ENCODE data around the gene BRSK2. TPM values are rescaled to one million over a fixed set of nuclear protein-coding genes. Genes with fewer than 3 reads are reported as not detected.
A peak's percentile ranks its signal among the peaks of the same experiment; 100 is the strongest.
"Not testable (repeated sequence)": the region's sequence is repeated elsewhere in the genome, so short reads cannot be mapped to it uniquely, and the experiment has no call there.

Gene BRSK2
- total and polyA plus RNA-seq, 4 experiments from 2014 or later = 0.18 to 0.47 (median 0.32) TPM

GRCh38 chr11:1415631-1416030 lies 25.9 kb downstream of the BRSK2 start:
- H3K27ac Mint-ChIP-seq = peak overlapping the region in 1 of 7 donors; percentile 47
- no peak overlapping the region for H3K4me3 Mint-ChIP-seq
- Histone ChIP-seq H3K4me3 (ENCODE audit: low read length in 2 of 2) (no peak overlapping the region), H3K27ac (ENCODE audit: low read depth, low read length) (no peak overlapping the region), H3K4me1 (ENCODE audit: insufficient read depth, low read length) (no peaks in the 10 kb centered on the region), H3K27me3 (ENCODE audit: insufficient read depth, low read length) (no peaks in the 10 kb centered on the region), H3K9me3 (ENCODE audit: control insufficient read depth in 1 of 2, low read length in 2 of 2) (peaks cover 0 to 8% of the 10 kb centered on the region in 2 donors), H3K36me3 (ENCODE audit: insufficient read depth, low read length) (no peaks in the 10 kb centered on the region)
- ChIA-PET CTCF (ENCODE audit: partially characterized antibody) (no interaction called here), POLR2A (ENCODE audit: partially characterized antibody) (no interaction called here)
- H3K4me1 Mint-ChIP-seq = no peaks in the 10 kb centered on the region
- no peak for DNase-seq
- no peaks in the 10 kb centered on the region for H3K27me3 Mint-ChIP-seq
- intact Hi-C loops (cut with micrococcal nuclease) = no loop called here
- H3K36me3 Mint-ChIP-seq = peaks cover 0 to 4% of the 10 kb centered on the region in 2 donors
- peaks cover 0 to 34% (median 18%) of the 10 kb centered on the region in 8 donors for H3K9me3 Mint-ChIP-seq

- peaks cover 0 to 34% (median 18%) of the 10 kb centered on the region in 8 donors for H3K9me3 Mint-ChIP-seq
- H3K4me3 ChIP-seq (ENCODE audit: low read length in 2 of 2); H3K4me3 Mint-ChIP-seq; H3K27me3 ChIP-seq (ENCODE audit: insufficient read depth, low read length); H3K36me3 ChIP-seq (ENCODE audit: insufficient read depth, low read length); intact Hi-C loops (cut with micrococcal nuclease); H3K27ac ChIP-seq (ENCODE audit: low read depth, low read length); H3K4me1 ChIP-seq (ENCODE audit: insufficient read depth, low read length); H3K27me3 Mint-ChIP-seq; H3K4me1 Mint-ChIP-seq; H3K36me3 Mint-ChIP-seq; POLR2A ChIA-PET (ENCODE audit: partially characterized antibody); H3K27ac Mint-ChIP-seq; CTCF ChIA-PET (ENCODE audit: partially characterized antibody); H3K9me3 ChIP-seq (ENCODE audit: control insufficient read depth in 1 of 2, low read length in 2 of 2): not testable (repeated sequence)
- peak in 2 of 5 donors; percentile 13 to 33 for DNase-seq
These were observed 28.6 kb downstream of the BRSK2 start for GRCh38 chr11:1418192-1418795.

- Mint-ChIP-seq H3K4me3 (no peak overlapping the region), H3K4me1 (no peaks in the 10 kb centered on the region), H3K36me3 (peaks cover 0 to 4% of the 10 kb centered on the region in 2 donors), H3K9me3 (peaks cover 0 to 34% (median 18%) of the 10 kb centered on the region in 8 donors), H3K27ac (no peak overlapping the region), H3K27me3 (no peaks in the 10 kb centered on the region)
- Histone ChIP-seq H3K9me3 (ENCODE audit: control insufficient read depth in 1 of 2, low read length in 2 of 2) (peaks cover 0 to 8% of the 10 kb centered on the region in 2 donors), H3K4me1 (ENCODE audit: insufficient read depth, low read length) (no peaks in the 10 kb centered on the region), H3K36me3 (ENCODE audit: insufficient read depth, low read length) (no peaks in the 10 kb centered on the region), H3K27ac (ENCODE audit: low read depth, low read length) (no peak overlapping the region), H3K4me3 (ENCODE audit: low read length in 2 of 2) (no peak overlapping the region), H3K27me3 (ENCODE audit: insufficient read depth, low read length) (no peaks in the 10 kb centered on the region)
- no peak for DNase-seq
- intact Hi-C loops (cut with micrococcal nuclease) = no loop called here
- CTCF ChIA-PET (ENCODE audit: partially characterized antibody) = no interaction called here
- POLR2A ChIA-PET (ENCODE audit: partially characterized antibody) = no interaction called here
These were observed 30.1 kb downstream of the BRSK2 start for GRCh38 chr11:1419811-1420210.

DNA sequence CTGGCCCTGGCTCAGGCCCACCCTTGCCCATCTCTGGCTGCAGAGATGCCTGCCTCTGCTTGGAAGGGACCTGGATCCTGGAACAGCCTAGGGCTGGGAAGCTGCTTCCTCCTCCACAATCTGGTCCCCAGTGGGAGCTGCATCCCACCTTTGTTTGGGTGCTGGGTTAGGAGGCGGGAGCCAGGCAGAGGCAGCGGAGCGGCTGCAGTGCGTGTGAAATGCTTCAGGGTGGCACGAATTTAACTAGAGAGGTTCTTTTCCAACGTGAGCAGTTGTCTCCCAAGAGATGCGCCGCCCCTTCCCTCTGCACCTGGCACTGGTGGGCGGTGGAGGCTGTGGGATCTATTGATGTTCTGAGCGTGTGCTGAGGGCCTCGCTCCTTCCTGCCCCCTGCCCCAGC lies 31.6 kb downstream of the BRSK2 start:
- no peaks in the 10 kb centered on the region for H3K27me3 Mint-ChIP-seq
- Histone ChIP-seq H3K4me1 (ENCODE audit: insufficient read depth, low read length) (no peaks in the 10 kb centered on the region), H3K9me3 (ENCODE audit: control insufficient read depth in 1 of 2, low read length in 2 of 2) (peaks cover 0 to 8% of the 10 kb centered on the region in 2 donors), H3K36me3 (ENCODE audit: insufficient read depth, low read length) (no peaks in the 10 kb centered on the region), H3K4me3 (ENCODE audit: low read length in 2 of 2) (no peak overlapping the region), H3K27ac (ENCODE audit: low read depth, low read length) (no peak overlapping the region), H3K27me3 (ENCODE audit: insufficient read depth, low read length) (no peaks in the 10 kb centered on the region)
- intact Hi-C loops (cut with micrococcal nuclease) = no loop called here
- POLR2A ChIA-PET (ENCODE audit: partially characterized antibody) = no interaction called here
- H3K4me3 Mint-ChIP-seq = peak overlapping the region in 1 of 8 donors; percentile 12
- no peak for DNase-seq
- H3K36me3 Mint-ChIP-seq = peaks cover 0 to 4% of the 10 kb centered on the region in 2 donors
- CTCF ChIA-PET (ENCODE audit: partially characterized antibody) = no interaction called here
- H3K27ac Mint-ChIP-seq = no peak overlapping the region
- no peaks in the 10 kb centered on the region for H3K4me1 Mint-ChIP-seq
- H3K9me3 Mint-ChIP-seq = peaks cover 0 to 30% (median 18%) of the 10 kb centered on the region in 8 donors

DNA sequence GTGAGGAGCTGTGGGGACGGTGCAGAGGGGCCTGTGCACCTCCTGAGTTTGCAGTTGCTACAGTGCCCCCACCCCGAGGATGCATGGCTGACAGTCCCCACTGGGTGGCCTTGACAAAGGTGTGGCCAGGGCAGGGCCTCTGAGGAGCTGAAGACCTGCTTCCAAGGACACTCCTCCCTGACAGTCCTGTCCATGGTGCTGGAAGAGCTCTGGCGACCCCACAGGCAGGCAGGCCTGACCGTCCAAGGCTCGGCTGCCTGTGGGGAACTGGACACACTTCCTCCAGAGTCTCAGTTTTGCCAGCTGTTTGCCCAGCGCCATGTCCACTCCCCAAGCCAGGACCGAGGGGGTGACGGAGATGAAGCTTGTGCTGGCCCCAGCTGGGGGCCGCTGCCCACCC lies 32.7 kb downstream of the BRSK2 start:
- Mint-ChIP-seq H3K4me1 (no peaks in the 10 kb centered on the region), H3K9me3 (peaks cover 0 to 21% (median 13%) of the 10 kb centered on the region in 8 donors), H3K4me3 (no peak overlapping the region), H3K27ac (no peak overlapping the region), H3K36me3 (peaks cover 0 to 4% of the 10 kb centered on the region in 2 donors), H3K27me3 (no peaks in the 10 kb centered on the region)
- Histone ChIP-seq H3K27me3 (ENCODE audit: insufficient read depth, low read length) (no peaks in the 10 kb centered on the region), H3K36me3 (ENCODE audit: insufficient read depth, low read length) (no peaks in the 10 kb centered on the region), H3K27ac (ENCODE audit: low read depth, low read length) (no peak overlapping the region), H3K4me1 (ENCODE audit: insufficient read depth, low read length) (no peaks in the 10 kb centered on the region), H3K9me3 (ENCODE audit: control insufficient read depth in 1 of 2, low read length in 2 of 2) (peaks cover 0 to 8% of the 10 kb centered on the region in 2 donors), H3K4me3 (ENCODE audit: low read length in 2 of 2) (no peak overlapping the region)
- CTCF ChIA-PET (ENCODE audit: partially characterized antibody) = no interaction called here
- no peak for DNase-seq
- intact Hi-C loops (cut with micrococcal nuclease) = no loop called here
- POLR2A ChIA-PET (ENCODE audit: partially characterized antibody) = no interaction called here

DNA sequence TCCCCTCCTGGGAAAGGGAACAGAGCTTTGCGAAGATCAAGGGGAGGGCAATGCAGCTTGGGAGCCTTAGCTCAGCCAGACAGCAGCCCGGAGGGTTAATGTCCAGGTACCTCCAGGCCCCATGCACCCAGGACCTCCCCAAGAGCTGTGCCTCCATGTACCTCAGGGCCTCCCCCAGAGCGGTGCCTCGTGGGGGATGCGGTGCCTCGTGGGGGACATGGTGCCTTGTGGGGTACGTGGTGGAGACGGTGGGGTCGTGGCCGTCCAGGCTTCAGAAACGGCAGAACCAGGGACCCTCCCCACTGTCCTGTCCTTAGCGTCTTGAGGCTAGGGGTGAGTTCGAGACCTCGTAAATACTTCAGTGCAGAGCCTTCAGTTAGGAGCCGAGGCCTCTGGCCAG lies 33.2 kb downstream of the BRSK2 start:
- Histone ChIP-seq H3K27ac (ENCODE audit: low read depth, low read length) (no peak overlapping the region), H3K27me3 (ENCODE audit: insufficient read depth, low read length) (no peaks in the 10 kb centered on the region), H3K4me3 (ENCODE audit: low read length in 2 of 2) (no peak overlapping the region), H3K9me3 (ENCODE audit: control insufficient read depth in 1 of 2, low read length in 2 of 2) (peaks cover 0 to 8% of the 10 kb centered on the region in 2 donors), H3K4me1 (ENCODE audit: insufficient read depth, low read length) (no peaks in the 10 kb centered on the region), H3K36me3 (ENCODE audit: insufficient read depth, low read length) (no peaks in the 10 kb centered on the region)
- no peaks in the 10 kb centered on the region for H3K4me1 Mint-ChIP-seq
- H3K27me3 Mint-ChIP-seq = no peaks in the 10 kb centered on the region
- peaks cover 0 to 21% (median 13%) of the 10 kb centered on the region in 8 donors for H3K9me3 Mint-ChIP-seq
- no peak for DNase-seq
- CTCF ChIA-PET (ENCODE audit: partially characterized antibody) = no interaction called here
- no peak overlapping the region for H3K4me3 Mint-ChIP-seq
- H3K27ac Mint-ChIP-seq = no peak overlapping the region
- intact Hi-C loops (cut with micrococcal nuclease) = no loop called here
- H3K36me3 Mint-ChIP-seq = peaks cover 0 to 4% of the 10 kb centered on the region in 2 donors
- POLR2A ChIA-PET (ENCODE audit: partially characterized antibody) = no interaction called here

GRCh38 chr11:1423406-1423805 lies 33.7 kb downstream of the BRSK2 start:
- H3K27me3 ChIP-seq (ENCODE audit: insufficient read depth, low read length); H3K4me1 ChIP-seq (ENCODE audit: insufficient read depth, low read length); H3K36me3 Mint-ChIP-seq; DNase-seq; H3K4me1 Mint-ChIP-seq; H3K27me3 Mint-ChIP-seq; H3K27ac Mint-ChIP-seq; H3K9me3 ChIP-seq (ENCODE audit: control insufficient read depth in 1 of 2, low read length in 2 of 2); intact Hi-C loops (cut with micrococcal nuclease); H3K4me3 Mint-ChIP-seq; CTCF ChIA-PET (ENCODE audit: partially characterized antibody); H3K36me3 ChIP-seq (ENCODE audit: insufficient read depth, low read length); H3K27ac ChIP-seq (ENCODE audit: low read depth, low read length); H3K4me3 ChIP-seq (ENCODE audit: low read length in 2 of 2); POLR2A ChIA-PET (ENCODE audit: partially characterized antibody): not testable (repeated sequence)
- peaks cover 0 to 16% (median 12%) of the 10 kb centered on the region in 8 donors for H3K9me3 Mint-ChIP-seq

- no peaks in the 10 kb centered on the region for H3K36me3 Mint-ChIP-seq
- no peaks in the 10 kb centered on the region for H3K27me3 Mint-ChIP-seq
- peaks cover 0 to 2% (median 0%) of the 10 kb centered on the region in 8 donors for H3K9me3 Mint-ChIP-seq
- no peak overlapping the region for H3K27ac ChIP-seq (ENCODE audit: low read depth, low read length)
- intact Hi-C loops (cut with micrococcal nuclease) = no loop called here
- no peaks in the 10 kb centered on the region for H3K27me3 ChIP-seq (ENCODE audit: insufficient read depth, low read length)
- ChIA-PET CTCF (ENCODE audit: partially characterized antibody) (no interaction called here), POLR2A (ENCODE audit: partially characterized antibody) (no interaction called here)
- peaks cover 0 to 3% (median 0%) of the 10 kb centered on the region in 4 donors for H3K4me1 Mint-ChIP-seq
- no peak overlapping the region for H3K4me3 Mint-ChIP-seq
- no peaks in the 10 kb centered on the region for H3K4me1 ChIP-seq (ENCODE audit: insufficient read depth, low read length)
- no peak overlapping the region for H3K4me3 ChIP-seq (ENCODE audit: low read length in 2 of 2)
- no peak overlapping the region for H3K27ac Mint-ChIP-seq
- no peaks in the 10 kb centered on the region for H3K36me3 ChIP-seq (ENCODE audit: insufficient read depth, low read length)
- H3K9me3 ChIP-seq (ENCODE audit: control insufficient read depth in 1 of 2, low read length in 2 of 2) = no peaks in the 10 kb centered on the region
- no peak for DNase-seq
These were observed 35.3 kb downstream of the BRSK2 start for GRCh38 chr11:1425006-1425405.
